OCI-LY3 (cell line): ENCODE measurements around the gene IFNG-AS1.

Experiments used
- CTCF ChIP-seq: fragments of 200-600, 300-600 bp; sonication (generic); IDR thresholded peaks from 2 replicates; pipeline ENCODE4 v1.5.1; 2014; ENCODE audit warnings: antibody characterized with exemption, low read length, low read depth
- EZH2phosphoT487 ChIP-seq: fragments of 200-600 bp; shearing (Covaris generic); IDR thresholded peaks from 2 replicates; pipeline ENCODE4 v1.6.1; 2018; ENCODE audit warnings: antibody characterized with exemption, mixed run types, low read depth

- no peak for TF ChIP-seq CTCF
- TF ChIP-seq EZH2phosphoT487, result no peak
Measured at GRCh38 chr12:67977668-67978067, 11.6 kb upstream of the IFNG-AS1 start.
